Limb (tissue), 2 donors: ENCODE results near the gene CALCB.

ENCODE experiments used
- DNase-seq, 2 donors: peaks; one replicate each; pipeline ENCODE4 v3.0.0-alpha.2; 2016; ENCODE audit errors: extremely low spot score in 2 of 2

The CALCB gene

DNA sequence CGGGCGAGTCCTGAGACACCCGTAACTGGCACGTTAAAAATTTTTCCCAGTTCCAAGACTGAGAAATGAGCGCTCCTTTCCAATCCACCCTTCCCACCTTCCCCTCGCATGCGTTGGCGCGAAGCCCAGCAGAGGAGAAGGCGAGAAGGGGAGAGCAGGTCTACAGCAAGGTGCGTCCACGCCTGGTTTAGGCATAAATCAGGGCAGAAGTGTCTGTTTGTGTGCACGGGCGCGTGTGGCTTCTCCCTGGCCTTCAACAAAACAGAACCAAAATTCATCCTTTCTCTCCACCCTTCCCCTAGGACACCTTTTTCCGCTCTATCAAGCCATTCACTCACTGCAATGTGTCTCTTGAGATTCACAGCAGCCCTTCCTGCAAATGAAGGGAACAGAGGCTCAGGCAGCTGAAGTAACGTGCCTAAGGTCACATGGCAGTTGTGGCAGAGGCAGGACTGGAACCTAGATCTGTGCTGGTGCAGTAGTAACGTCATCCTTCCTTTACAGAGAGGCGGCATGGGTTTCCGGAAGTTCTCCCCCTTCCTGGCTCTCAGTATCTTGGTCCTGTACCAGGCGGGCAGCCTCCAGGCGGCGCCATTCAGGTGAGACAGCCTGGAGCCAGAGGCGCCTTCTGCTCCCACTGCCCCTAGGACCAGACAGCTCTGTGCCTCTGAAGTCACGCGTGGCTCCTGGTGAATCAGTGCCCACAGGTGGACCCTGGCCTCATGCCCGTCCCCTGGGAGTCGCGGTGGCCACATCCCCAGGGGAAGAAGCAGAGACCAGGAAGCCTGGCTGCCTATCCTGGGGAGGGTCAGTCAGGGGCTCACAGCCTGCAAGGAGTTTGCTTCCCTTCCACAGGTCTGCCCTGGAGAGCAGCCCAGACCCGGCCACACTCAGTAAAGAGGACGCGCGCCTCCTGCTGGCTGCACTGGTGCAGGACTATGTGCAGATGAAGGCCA, 1.1 kb downstream of the CALCB start:
- peak; percentile 67 to 88 for DNase-seq

DNA sequence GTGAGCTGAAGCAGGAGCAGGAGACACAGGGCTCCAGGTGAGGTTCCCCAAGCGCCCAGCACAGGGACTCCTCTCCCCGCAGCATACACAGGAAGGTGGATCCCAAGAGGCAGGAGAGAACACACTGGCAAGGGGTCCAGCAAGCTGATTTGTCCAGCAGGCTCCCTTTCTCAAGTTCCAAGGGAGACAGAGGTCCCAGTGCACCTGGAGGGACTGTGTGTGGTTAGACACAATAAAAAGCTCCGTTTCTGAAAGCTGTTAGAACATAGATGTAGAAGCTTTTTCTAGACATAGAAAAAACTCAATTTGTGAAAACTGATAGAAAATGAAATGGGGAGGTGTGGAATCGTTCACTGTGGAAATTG, 1.8 kb downstream of the CALCB start:
- DNase-seq, result no peak

DNA sequence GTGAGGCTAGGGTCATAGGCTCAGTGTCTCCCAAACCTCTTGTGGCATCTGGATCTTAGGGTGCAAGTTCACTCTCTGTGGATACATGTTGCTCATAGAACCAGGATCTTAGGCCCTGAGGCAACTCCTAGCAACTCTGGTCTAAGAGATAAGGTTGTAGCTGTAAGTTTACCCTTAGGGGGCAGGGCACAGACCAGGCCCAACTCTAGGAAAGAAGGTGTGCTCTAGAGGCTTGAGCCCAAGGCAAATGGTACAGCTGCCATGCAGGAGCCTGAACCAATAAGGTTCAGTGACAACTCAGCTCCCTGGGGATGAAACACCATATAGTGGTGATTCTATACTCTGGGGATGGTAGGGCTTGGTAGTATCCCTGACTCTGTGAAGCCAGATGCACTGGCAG, 17.8 kb downstream of the CALCB start:
- DNase-seq, result no peak

DNA sequence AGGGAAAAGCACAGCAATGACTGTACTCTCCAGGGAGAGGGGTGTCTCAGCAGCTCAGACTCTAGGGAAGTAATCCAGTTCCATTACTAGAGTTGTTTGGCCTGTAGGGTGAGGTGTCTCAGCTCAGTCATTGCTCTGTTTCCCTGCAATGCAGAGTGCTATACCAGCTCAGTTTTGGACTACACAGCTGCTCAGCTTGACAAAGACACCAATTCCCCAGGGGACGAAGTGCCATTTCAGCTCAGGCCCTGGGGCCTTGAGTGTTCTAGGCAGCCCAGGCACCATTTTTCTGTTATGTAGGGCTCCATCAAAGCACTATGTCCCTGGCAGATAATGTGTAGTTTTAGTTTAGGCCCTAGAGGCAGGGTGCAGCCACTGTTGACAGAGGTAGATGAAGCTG, 18.2 kb downstream of the CALCB start:
- DNase-seq, result no peak

DNA sequence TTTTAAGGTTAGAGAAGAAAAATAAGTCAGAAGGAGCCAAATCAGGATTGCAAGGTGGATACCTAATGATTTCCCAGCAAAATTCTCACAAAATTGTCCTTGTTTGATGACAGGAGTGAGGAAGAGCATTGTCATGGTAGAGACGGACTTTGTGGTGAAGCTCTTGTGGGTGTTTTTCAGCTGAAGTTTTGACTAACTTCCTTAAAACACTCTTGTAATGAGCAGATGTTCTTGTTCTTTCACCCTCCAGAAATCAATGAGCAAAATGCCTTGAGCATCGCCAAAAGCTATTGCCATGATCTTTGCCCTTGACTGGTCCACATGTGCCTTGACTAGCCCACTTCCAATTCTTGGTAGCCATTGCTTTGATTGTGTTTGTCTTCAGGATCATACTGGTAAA, 20.0 kb downstream of the CALCB start:
- DNase-seq, result no peak

DNA sequence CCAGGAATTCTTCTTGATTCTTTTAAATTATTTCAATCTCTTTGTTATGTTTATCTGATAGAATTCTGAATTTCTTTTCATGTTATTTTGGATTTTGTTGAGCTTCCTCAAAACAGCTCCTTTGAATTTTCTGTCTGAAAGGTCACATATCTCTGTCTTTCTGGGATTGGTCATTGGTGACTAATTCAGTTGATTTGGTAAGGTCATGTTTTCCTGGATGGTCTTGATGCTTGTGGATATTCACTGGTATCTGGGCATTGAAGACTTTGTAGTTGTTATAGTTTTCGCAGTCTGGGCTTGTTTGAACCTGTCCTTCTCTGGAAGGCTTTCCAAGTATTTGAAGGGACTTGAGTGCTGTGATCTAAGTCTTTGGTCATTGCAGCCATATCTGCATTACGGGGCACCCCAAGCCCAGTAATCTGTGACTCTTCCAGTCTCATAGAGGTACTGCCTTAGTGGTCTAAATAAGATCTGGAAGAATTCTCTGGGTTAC, 22.4 kb downstream of the CALCB start:
- DNase-seq, result no peak

DNA sequence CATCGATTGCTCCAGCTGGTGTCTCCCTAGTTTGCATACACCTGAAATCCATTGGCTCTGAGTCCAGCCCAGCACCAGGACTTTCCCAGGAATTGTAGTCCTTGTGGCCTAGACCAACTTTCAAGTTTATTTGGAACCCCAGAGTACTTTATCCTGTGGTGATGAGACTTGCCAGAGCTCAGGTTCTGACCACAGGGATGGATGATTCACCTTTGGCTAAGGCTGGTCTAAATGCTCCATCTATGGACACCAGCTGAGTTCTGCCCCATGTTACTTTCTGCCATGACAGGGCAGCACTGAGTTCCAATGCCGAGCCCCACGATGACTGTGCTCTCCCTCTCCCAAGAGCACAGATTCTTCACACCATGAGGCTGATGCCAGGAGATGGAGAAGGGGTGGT, 24.0 kb downstream of the CALCB start:
- no peak for DNase-seq

DNA sequence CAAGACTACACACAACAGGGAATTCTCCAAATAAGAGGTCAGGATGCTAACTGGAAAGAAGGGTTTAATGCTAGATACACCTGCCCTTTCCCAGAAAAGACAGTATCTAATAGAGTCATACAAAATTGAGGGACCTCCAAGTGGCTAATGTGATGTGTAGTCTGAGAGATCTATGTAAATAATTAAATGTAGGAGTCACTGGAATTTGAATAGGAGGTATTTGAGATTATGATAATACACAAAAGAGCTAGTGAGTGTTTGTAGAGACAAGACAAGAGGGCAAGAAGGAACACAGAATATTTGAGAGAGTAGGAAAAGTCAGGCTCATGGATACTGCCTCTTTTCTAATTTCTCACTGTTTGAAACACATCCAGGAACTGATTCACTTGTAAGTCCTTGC, 25.9 kb downstream of the CALCB start:
- DNase-seq, result no peak

DNA sequence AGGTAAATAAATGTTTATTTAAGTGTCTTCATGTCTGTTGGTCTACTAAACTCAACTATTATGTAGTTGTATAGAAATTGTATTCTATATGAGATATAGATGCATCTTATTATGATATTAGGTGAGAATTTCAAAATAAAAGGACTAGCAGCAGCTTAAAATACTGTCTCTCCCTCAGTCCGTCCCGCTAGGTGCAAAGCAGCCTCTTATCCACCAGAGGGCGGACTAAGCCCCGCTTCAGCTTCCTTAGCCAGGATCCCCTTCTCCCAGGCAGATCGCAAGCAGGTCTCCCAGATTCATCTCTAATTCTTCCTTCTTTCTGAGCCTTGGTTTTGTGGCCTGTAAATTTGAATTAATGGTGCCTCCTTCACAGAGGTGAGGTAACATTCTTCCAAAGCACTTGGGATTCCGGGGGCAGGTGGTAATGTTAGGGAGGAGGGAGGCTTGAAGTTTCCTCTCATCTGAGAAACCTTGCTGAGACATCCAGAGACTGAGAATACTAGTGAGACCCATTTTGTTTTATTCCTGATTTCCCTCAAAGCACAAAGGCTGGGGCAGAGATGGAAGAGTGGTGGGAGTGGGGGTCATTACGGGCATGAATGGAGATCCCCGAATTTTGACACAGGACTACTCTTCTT, 27.8 kb downstream of the CALCB start:
- DNase-seq, result peak; percentile 80 to 82

DNA sequence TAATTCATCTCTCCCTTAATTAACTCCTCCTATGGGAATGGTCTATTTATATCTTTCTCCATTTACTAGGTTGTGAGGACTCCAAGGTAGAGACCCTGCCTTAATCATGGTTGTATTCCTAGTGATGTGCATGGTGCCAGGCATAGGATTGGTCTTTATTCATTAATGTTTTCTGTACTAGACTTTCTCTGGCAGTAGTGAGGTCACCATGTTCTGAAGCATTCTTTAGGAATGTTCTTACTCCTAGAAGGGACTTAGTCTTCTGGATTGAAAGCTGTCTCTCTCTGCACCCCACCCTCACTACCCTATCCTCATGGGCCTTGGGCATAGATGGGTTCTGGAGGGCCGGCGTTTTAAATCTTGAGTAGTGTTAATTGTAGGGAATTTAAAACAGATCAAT, 30.8 kb downstream of the CALCB start:
- DNase-seq, result no peak

DNA sequence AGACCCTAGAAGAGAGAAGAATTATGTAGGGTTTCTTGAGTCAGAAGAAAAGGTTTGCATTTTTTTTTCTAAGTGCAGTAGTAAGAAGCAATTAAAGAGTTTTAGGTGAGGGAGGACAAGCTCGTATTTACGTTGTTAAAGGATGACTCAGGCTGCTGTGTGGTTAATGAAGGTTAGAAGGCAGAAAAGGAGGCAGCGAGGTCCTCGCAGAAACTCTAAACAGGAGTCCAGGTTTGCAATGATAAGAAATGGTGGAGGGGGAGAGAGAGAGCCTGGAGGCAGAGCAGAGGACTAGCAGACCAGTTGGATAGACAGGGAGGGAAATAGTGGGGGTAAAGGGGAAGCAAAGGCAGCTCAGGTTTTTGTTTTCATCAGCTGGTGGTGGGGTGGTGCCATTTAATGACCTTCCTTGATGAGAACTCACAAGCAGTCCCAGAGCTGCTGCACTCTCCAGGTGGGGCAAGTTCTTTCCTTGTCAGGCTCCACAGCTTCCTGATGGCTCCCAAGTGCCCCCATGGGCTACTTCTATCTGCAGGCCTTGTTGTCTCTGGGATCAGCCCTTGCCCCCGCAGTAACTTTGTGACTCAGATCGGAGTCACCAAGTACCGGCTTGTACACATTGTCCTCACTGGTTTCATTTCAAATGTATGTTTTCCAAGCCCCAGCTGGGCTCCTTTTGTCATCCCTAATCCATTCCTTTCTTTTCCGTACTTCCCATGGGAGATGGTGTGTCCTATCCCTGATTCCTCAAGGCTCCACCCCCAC, 33.0 kb downstream of the CALCB start:
- DNase-seq, result no peak

DNA sequence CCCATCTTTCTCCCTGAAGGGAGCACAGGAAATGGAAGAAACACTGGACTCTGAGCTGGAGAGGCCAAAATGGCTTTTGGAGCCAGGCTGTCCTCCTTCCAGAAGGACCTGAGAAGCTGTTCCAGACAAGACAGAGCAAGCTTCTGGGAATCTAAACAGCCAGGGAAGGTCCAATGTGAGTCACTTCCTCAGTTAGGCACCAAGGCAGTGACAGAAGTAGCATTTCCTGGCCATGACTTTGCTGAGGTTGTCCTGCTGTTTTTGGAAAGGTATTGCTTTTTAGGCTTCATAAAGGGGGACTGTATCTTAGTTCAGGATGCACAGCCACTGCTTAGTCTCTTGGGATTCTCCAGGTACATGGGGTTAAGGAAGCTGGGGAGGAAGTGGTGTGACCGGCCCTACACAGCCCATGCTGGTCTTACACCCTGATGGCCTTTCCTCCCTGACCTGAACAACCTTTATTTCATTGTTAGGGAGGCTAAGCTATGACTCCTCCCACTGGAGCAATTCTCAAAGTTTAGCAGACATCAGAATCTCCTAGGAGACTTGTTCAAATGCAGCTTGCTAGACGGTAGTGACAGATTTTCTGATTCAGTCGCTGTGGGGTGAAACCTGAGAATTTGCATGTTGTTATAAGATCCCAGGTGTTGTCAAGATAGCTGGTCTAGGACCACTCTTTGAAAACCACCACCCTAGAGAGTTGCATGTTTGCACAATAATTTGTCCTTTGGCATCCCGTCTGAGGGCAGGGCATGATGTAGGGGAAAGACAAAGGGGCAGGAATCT, 34.5 kb downstream of the CALCB start:
- no peak for DNase-seq

DNA sequence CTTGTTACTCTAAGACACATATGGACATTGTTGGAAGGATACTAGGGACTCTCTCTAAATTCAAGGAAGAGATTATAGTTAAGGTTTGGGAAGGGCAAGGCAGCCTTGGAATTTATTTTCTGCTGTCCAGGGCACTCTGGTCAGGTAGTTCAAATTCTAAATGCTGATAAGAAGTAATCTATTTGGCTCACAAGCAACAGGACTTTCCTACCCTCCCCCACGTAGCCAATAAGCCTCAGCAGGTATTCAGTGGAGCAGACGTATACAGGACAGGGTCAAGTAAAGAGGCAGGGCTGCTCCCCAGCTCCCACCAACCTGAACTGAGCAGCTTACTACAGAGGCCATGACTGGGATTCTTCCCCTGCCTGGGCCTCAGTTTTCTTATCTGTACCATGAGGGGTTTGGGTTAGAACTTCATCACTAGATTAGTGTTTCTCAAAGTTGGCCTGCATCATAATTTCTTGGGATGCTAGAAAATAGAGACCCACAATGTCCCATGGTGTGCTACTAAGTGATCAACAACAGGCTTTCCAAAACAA, 35.3 kb downstream of the CALCB start:
- DNase-seq, result no peak

DNA sequence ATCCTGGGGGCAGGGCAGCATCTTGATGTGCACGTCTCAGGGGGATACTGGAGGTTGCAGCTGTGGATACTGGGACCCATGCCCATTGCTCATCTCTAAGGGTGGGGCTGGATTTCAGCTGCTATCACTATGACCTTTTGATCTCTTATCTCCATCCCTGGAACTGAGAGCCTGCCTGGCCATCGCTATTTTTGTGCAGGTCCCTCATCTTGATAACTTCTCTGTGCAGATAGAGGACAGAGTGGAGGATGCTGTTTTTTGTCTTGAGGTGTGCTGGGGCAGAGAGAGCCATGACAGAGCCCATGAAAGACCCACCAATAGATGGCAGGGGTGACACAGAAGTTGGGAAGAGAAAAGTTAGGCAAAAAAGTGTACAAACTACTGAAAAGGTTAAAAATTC, 36.2 kb downstream of the CALCB start:
- no peak for DNase-seq

DNA sequence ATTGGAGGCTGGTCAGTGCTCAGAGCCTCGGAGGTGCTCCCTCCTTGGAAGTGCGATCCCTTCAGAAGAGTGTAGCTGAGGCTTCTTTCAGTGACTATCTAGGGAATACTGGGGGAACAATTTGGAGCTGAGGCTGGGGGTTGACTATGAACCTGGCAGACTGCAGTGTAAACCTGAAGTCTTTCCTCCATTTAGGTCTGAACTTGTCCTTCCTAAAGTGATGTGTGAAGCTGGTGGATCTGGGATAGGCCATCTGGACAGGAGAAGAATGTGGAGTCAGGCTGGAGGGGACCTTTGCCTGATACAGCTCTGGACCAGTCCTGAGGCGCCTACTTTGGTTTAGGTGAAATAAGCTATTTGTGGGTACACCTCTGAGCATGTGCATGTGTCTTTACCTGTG, 37.8 kb downstream of the CALCB start:
- no peak for DNase-seq

DNA sequence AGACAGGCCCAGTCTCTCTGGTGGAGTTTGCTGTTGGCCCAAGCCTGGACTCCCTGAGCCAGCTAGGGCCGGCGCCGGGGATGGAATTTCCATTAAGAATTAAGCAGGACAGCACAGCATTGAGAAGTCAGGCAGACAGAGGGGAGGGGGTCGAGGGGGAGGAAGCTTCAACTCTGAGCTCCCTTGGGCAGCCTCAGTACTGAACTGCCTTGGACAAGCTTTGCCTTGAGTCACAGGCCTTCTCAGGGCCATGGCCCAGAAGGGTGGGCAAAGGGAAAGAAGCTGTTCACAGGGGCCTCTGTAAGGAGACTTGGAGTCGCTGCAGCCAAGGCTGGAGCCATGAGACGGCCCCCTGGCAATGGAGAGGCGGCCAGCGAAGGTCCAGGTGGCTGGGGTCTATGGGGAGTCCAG, 38.7 kb downstream of the CALCB start:
- DNase-seq, result peak; percentile 45 to 64

DNA sequence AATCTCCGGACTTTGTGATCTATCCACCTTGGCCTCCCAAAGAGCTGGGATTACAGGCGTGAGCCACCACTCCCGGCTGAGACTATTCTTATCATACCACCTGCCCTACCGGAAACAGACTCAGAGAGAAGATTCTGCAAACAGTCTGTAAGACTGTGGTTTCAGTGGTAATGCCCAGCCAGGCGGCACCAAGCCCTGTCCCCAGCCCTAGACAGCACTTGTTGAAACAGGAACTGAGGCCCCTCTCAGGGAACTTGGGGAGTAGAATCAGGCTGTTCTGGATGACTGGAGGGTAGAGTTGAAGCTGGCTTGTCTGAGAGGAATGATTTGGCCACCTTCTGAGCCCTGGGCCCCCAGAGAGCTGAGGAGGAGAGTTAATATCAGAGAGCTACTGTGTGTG, 40.0 kb downstream of the CALCB start:
- no peak for DNase-seq

DNA sequence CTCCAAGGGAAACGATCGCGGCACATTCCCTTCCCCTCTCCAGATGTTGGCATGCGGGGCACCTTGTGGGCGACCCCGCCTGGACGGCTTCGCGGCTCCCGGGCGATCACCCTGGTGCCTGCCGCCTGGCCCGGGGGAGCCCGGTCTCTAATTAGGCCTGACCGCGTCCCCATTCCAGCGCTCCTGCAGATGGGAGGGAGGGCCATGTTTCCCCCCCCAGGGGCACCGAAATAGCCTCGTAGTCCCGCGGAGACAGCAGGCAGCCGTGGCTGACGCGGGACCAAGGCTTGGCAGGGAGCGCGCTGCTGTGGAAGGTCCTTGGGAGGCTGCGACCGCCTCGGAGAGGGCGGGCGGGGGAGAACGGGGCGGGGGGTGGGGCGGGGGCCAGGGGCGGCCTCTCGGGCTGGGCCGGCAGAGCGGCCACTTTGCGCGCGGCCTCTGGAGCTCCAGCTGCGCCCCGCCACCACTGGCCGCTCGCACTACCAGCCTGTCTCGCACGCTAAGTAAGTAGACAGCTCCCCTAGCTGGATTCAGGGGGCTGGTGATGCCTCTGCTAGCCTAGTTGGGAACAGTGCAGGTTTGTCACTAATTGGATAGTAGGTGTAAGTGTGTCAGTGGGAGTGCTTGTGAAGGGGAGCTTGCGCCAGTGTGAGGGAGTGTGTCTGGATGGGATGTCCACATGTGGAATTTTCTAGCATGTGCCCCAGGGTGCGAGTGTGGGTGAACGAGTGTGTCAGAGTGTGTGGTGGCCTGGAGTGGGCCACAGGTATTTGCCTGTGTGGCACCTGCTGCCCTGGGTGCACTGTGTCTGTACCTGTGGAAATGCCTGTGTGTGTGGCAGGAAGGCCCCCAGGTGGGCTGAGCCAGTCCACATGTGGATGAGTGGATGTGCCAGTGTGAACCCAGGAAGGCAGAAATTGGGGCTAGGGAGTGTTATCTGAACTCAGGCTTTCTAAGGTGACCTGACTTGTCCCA, 41.4 kb downstream of the CALCB start, which contains the start of gene INSC:
Gene INSC, plus strand, starts transcription at position 423 of the 975 bp plus-strand sequence. CDS start 34,252 bp downstream, outside the sequence.
- DNase-seq, result peak; percentile 32 to 64

DNA sequence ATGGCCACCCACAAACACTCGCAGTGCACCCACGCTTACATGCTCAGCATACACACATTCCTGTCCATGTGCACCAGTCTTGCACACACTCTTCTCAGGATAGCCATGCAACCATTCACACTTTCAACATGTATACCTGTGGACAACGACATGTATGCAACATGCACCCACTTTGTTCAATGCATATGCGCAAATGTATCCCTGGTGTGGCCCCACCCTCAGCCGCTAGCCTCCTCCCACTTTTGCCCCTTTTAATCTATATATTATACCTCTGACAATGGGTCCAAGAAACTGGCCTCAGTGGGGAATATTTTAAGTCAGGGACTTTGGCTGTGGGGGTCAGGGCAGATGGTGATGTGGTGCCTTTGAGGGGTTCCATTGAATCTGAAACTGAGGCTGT, 42.3 kb downstream of the CALCB start:
- no peak for DNase-seq

DNA sequence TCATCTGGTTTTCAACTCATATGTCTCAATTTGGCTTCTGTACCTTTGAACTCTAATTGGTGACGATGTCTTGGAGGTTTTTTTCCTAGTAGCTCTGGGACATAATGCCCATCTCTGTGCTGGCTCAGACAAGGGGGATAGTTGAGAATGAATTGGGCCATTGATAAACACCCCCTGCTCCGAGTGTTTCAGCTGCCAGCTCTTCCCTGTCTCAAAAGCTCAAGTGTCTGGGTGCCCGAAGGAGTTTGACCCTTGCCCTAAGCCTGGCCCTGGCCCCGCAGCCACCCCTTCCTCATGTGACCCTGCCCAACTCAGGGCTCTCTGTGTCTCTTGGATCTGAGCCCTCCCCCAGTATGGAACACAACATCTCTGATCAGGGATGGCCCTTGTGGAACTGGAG, 44.4 kb downstream of the CALCB start:
- DNase-seq, result no peak
